ENCODE results near the gene CARD8.

CARD8 gene

DNA sequence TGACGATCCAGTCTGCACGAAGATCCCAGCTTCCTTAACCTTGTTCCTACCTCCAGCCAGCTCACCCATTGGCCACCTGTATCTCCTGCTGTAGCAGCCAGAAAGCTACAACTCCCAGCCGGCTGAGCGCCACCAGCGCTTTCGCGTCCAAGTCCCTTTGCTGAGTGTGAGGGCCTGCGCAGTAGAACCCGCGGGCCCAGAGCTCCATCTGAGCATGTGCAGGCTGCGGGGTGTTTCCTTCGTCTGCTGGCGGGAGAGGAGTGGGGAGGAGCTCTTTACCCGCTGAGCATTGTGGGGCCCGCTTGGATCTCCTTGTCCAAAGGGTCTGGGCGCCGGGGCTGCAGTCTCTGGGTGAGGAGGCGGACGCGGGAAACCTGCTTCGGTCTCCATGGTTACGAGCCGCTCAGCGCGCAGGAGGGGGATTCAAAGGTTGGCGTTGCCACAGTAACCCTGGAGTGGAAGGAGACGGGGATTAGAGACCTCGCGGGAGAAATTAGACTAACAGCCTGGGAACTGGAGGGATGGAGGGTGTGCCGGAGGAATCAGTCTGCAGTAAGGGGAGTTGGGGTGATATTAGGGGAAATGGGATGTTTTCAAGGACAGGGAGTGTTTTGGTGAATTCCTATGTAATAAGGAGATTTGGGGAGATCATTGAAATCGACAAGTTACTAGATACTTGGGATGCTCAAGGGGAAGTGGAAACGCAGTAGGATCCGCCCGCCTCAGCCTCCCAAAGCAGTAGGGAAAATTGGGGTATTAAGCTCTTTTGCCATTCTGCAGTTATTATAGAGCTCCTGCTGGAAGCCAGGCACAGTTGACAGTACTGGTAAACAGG lies 51.7 kb downstream of the CARD8 start:
- peak; percentile 95 for FAIRE-seq

GRCh38 chr19:48203222-48203793 lies 52.4 kb downstream of the CARD8 start:
- FAIRE-seq = no peak

- FAIRE-seq = no peak
Observed at GRCh38 chr19:48196933-48197665, 58.6 kb downstream of the CARD8 start.

GRCh38 chr19:48196321-48196763 lies 59.4 kb downstream of the CARD8 start:
- FAIRE-seq = no peak

DNA sequence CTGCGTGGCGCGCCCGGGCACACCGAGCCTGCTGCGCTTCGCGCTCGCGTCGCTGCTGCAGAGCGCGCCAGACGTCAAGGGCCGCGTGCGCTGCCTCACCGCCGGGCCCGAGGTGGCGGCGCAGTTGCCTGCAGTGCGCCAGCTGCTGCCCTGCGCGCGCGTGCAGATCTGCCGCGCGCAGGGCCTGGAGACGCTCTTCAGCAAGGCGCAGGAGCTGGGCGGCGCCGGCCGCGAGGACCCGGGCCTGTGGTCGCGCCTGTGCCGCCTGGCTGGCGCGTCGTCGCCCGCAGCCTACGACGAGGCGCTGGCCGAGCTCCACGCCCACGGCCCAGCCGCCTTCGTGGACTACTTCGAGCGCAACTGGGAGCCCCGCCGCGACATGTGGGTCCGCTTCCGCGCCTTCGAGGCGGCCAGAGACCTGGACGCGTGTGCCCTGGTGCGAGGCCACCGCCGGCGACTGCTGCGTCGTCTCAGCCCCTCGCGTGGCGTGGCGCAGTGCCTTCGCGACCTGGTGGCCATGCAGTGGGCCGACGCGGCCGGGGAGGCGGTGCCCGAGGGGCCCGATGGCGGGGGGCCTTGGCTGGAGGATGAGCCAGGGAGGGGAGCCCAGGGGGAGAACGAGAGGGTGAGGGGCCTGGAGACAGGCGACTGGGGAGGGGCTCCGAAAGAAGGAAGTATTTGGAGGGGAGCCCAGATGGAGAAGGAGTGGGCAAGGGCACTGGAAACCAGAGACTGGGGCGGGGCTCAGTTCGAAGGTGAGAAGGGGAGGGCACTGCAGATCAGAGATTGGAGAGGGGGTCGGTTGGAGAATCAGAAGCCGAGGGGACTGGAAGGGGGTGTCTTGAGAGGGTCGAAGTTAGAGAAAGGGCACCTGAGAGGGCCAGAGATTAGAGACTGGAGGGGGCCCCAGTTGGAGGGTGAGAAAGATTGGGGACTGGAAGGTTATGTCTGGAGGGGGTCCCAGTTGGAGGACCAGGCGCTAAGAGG lies 60.6 kb downstream of the CARD8 start:
- FAIRE-seq = no peak

GRCh38 chr19:48194041-48194843 lies 61.5 kb downstream of the CARD8 start:
- no peak for FAIRE-seq

GRCh38 chr19:48192750-48193149 lies 63.0 kb downstream of the CARD8 start:
- FAIRE-seq = no peak

GRCh38 chr19:48190885-48191284 lies 64.8 kb downstream of the CARD8 start:
- FAIRE-seq = no peak

- FAIRE-seq = no peak
Observed at GRCh38 chr19:48190288-48190884, 65.3 kb downstream of the CARD8 start.

- no peak for FAIRE-seq
Observed at GRCh38 chr19:48186541-48186991, 69.1 kb downstream of the CARD8 start.

DNA sequence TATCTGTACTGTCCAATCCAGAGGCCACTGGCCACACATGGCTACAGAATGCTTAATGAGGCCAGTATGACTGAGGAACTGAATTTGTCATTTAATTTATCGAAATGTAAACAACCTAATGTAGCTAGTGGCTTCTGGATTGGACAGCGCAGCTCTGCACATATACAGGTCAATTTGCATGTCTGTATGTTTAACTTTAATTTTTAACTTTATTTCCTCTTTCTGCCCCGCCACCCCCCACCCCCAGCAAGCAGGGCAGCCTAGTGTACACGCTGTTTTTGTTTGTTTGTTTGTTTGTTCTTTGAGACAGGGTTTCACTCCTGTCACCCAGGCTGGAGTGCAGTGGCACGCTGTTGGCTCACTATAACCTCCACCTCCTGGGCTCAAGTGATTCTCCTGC lies 69.7 kb downstream of the CARD8 start:
- no peak for FAIRE-seq

- no peak for FAIRE-seq
Observed at GRCh38 chr19:48183356-48183755, 72.4 kb downstream of the CARD8 start.

DNA sequence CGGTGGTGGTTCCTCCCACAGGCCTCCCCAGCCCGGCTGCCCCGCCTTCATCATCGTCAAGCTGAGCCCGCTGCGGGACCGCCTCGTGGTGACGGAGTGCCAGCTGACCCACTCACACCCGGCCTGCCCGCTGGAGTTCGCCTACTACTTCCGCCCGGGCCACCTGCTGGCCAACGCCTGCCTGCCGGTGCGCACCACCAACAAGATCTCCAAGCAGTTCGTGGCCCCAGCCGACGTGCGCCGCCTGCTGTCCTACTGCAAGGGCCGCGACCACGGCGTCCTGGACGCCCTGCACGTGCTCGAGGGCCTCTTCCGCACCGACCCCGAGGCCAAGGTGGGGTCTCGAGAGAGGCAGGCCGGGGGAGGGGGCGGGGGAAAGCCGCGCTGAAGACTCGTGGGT lies 73.3 kb downstream of the CARD8 start:
- no peak for FAIRE-seq

- no peak for FAIRE-seq
Observed at GRCh38 chr19:48181505-48181904, 74.2 kb downstream of the CARD8 start.

DNA sequence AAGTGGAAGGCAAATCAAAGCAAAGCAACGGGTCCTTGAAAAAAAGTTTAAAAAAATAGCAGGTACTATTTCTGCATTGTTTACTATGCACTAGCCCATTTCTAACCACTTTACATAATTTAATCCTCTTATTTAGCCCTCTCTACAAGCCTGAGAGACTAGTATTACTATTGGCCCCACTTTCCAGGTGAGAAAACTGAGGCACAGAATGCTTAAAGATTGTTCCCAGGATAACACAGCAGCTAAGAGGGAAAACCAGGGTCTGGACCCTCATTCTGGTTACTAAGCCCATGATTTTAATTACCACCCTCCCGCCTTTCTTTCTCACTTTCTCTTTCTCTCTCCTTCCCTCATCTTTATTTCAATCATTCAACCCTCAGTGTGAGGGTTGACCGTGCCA lies 79.5 kb downstream of the CARD8 start:
- FAIRE-seq = no peak

- no peak for FAIRE-seq
Observed at GRCh38 chr19:48175578-48175977, 80.1 kb downstream of the CARD8 start.

DNA sequence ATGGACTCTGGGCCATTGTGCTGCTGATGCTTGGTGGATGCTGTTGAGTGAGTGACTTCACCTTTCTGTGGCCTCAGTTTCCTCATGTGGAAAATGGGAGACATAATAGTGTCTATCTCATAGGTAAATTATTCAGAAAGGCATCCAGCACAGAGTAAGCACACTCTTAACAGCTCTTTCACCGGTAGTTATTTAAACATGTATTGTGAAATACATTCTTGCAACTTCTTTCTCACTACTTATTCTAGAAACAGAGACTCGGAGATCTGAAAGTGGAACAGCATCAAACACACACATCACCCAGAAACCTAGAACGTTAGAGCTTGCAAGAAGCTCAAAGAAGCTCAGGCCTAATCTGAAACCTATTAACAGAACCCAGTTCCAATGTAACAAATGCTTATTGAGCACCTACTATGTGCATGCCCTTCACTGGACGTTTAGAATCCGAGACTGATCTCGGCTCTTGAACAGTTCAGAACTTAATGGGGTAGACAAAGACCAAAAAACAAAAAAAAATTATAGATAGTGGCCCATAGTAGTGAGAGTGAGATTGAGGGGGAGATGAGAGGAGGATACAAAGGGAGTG lies 81.2 kb downstream of the CARD8 start:
- FAIRE-seq = no peak

DNA sequence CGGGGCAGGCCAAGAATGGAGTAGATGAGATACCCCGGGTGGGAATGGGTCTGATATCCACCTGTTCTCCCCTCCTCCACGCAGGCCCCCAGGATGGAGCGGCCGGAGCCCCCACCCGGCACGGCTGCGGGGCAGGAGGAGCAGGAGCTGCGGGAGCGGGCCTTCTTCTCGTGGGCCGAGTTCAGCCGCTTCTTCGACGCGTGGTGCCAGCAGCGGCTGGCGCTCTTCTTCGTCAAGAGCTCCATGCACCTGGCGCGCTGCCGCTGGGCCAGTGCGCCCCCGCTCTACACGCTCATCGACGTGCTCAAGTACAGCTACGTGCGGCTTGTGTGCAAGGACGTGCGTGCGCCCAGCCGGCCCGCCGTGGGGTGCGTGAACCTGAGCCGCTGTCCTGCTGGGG lies 84.0 kb downstream of the CARD8 start:
- no peak for FAIRE-seq

GRCh38 chr19:48170817-48171347 lies 84.8 kb downstream of the CARD8 start:
- no peak for FAIRE-seq

Measured in TTC549 (cell line).